ENCODE results near the gene IFNE. TPM values are rescaled to one million over a fixed set of nuclear protein-coding genes. Genes with fewer than 3 reads are reported as not detected.
"Not testable (repeated sequence)": the region's sequence is repeated elsewhere in the genome, so short reads cannot be mapped to it uniquely, and the experiment has no call there.

Gene IFNE
- total and polyA plus RNA-seq, 8 donors, result 0.73 to 2.9 (median 1.8) TPM; not detected in 5

DNA sequence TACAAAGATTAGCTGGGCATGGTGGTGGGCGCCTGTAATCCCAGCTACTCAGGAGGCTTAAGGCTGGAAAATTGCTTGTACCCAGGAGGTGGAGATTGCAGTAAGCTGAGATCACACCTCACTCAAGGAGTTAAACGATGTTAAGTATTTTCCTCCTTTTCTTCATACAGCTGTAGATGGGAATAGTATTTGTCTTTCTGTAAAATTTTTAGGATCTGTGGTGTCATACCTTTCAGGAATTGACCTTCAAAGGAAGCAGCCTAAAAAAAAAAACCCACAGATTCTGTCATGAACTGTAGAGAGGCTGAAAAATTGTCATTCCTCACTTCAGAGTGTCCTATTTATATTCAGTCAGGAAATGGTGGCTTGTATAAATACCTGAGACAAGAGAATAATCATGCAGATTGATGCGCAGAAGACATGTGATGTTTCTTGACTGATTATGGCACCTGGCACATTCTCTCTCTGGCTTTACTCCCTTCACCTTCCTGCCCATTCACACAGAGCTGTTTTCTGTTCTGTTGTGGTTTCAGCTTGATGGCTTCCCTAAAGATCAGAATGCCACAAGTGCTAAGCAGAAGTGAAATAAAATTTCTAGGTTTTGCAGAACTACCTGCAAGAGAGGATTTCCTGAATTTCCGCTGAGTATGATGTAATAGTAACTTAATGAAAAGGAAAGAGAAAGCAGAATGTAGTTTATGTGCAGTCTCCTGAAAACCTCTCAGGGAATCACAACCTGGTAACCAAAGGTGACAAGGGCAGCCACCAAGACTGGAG, 38.1 kb downstream of the IFNE start:
- peak in 1 of 2 donors; percentile 32 for DNase-seq
- Histone ChIP-seq H3K36me3 (no peaks in the 10 kb centered on the region), H3K27ac (no peak overlapping the region), H3K9me3 (peaks cover 0 to 4% (median 0%) of the 10 kb centered on the region in 4 donors), H3K4me1 (no peaks in the 10 kb centered on the region), H3K4me3 (no peak overlapping the region), H3K27me3 (no peaks in the 10 kb centered on the region)
- TF ChIP-seq POLR2A (IDR thresholded peaks at IDR 0.05) (no peak), EP300 (IDR thresholded peaks at IDR 0.05) (no peak), POLR2AphosphoS5 (IDR thresholded peaks at IDR 0.05) (no peak)
- TF ChIP-seq, protein P1, sequence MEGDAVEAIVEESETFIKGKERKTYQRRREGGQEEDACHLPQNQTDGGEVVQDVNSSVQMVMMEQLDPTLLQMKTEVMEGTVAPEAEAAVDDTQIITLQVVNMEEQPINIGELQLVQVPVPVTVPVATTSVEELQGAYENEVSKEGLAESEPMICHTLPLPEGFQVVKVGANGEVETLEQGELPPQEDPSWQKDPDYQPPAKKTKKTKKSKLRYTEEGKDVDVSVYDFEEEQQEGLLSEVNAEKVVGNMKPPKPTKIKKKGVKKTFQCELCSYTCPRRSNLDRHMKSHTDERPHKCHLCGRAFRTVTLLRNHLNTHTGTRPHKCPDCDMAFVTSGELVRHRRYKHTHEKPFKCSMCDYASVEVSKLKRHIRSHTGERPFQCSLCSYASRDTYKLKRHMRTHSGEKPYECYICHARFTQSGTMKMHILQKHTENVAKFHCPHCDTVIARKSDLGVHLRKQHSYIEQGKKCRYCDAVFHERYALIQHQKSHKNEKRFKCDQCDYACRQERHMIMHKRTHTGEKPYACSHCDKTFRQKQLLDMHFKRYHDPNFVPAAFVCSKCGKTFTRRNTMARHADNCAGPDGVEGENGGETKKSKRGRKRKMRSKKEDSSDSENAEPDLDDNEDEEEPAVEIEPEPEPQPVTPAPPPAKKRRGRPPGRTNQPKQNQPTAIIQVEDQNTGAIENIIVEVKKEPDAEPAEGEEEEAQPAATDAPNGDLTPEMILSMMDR (IDR thresholded peaks at IDR 0.05), result no peak
- 83 to 91% (median 85%) methylated on average over 4 of the region's 4 CpGs for WGBS, 5 donors
- intact Hi-C loops (cut with DNase I; ENCODE audit: low total_unique reads), result no loop called here

DNA sequence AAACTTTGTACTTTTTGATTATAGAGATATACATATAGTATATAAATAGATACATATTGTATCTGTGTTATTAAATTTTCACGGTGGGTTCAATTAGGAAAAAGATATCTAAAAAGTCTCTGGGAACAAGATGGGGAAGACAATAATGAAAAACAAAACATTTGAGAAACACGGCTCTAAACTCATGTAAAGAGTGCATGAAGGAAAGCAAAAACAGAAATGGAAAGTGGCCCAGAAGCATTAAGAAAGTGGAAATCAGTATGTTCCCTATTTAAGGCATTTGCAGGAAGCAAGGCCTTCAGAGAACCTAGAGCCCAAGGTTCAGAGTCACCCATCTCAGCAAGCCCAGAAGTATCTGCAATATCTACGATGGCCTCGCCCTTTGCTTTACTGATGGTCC, 42.0 kb downstream of the IFNE start, which contains the start of gene IFNA1:
Gene IFNA1 (plus strand): TSS at position 301 of the 400 bp plus-strand sequence. CDS start 69 bp downstream, at position 370.
- TF ChIP-seq, protein P1 (IDR thresholded peaks at IDR 0.05), result no peak
- TF ChIP-seq POLR2A (IDR thresholded peaks at IDR 0.05) (no peak), POLR2AphosphoS5 (IDR thresholded peaks at IDR 0.05) (no peak), EP300 (IDR thresholded peaks at IDR 0.05) (no peak)
- Histone ChIP-seq H3K9me3 (peaks cover 0 to 4% (median 0%) of the 10 kb centered on the region in 4 donors), H3K27me3 (peaks cover 0 to 8% (median 0%) of the 10 kb centered on the region in 3 donors), H3K4me3 (no peak within 1 kb of the TSS), H3K36me3 (no peaks in the 10 kb centered on the region), H3K4me1 (no peaks in the 10 kb centered on the region), H3K27ac (no peak within 1 kb of the TSS)
- intact Hi-C loops (cut with DNase I; ENCODE audit: low total_unique reads), result no loop called here
- no peak for DNase-seq
- 87 to 98% (median 96%) methylated on average over 4 of the region's 4 CpGs for WGBS, 5 donors

DNA sequence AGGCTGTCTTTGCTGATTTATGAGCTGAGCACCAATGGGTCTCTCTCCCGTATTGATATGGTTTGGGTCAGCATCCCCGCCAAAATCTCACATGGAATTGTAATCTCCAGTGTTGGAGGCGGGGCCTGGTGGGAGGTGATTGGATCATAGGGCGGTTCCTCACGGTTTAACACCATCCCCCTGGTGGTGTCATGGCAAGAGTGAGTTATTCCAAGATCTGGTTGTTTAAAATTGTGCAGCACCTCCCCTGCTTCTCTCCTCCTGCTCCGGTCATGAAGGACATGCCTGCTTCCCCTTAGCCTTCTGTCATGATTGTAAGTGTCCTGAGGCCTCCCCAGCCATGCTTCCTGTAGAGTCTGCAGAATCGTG, 47.1 kb downstream of the IFNE start:
- WGBS, 5 donors, result 66 to 87% (median 82%) methylated on average over 6 to 7 of the region's 7 CpGs
- H3K27ac ChIP-seq; H3K36me3 ChIP-seq; H3K27me3 ChIP-seq; intact Hi-C loops (cut with DNase I; ENCODE audit: low total_unique reads); DNase-seq; H3K4me3 ChIP-seq; H3K9me3 ChIP-seq; H3K4me1 ChIP-seq: not testable (repeated sequence)

DNA sequence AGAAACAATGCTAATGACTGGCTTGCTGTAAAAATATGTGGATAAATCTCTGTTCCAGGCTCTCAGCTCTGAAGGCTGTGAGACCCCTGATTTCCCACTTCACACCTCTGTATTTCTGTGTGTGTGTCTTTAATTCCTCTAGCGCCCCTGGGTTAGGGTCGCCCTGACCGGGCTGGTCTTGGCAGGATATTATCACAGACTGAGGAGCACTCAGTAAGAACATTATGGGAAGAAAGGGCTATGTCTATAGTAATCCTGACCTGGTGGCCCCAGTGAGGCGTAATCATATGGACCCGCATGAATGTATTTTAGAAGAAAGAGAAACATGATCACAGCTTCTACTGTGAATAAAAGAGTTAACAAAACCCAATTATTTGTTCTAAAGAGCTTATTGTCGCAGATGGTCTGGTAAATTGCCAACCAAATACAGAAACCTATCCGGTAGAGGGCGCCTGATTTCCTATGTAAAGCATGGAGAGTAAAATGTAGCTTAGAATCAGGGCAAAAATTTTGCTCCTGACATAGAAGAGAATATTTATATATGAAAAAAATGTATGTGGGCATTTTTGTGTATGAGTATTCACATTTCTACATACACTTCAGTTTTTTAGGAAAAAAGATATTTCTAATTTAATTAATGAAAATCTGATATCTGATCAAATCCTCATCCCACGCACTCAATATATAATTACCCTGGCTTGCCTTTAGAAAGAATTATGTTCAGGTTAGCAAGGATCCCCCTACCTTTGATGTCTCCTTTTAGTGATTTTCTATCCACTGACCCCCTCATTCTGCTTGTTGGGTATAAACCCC, 47.7 kb downstream of the IFNE start:
- intact Hi-C loops (cut with DNase I; ENCODE audit: low total_unique reads), result no loop called here
- TF ChIP-seq, protein P1 (IDR thresholded peaks at IDR 0.05), result peak in 3 of 7 experiments; percentile 17 to 59 (median 29)
- TF ChIP-seq EP300 (IDR thresholded peaks at IDR 0.05) (no peak), POLR2AphosphoS5 (IDR thresholded peaks at IDR 0.05) (no peak)
- no peaks in the 10 kb centered on the region for H3K9me3 ChIP-seq
- H3K27me3 ChIP-seq, result peaks cover 0 to 8% (median 0%) of the 10 kb centered on the region in 3 donors
- peak; percentile 63 to 75 for DNase-seq
- H3K36me3 ChIP-seq, result no peaks in the 10 kb centered on the region
- no peak overlapping the region for H3K4me3 ChIP-seq
- no peak overlapping the region for H3K27ac ChIP-seq
- 27 to 44% (median 41%) methylated on average over 9 of the region's 9 CpGs for WGBS, 5 donors
- H3K4me1 ChIP-seq, result no peaks in the 10 kb centered on the region

All from stomach (tissue), 9 donors.